Muscle layer of colon (tissue), 2 donors: ENCODE measurements around the gene FAM217B.

Source experiments
- H3K27ac ChIP-seq: one replicate; pipeline ENCODE4 v1.7.0; 2013; ENCODE audit warnings: low read depth, mild to moderate bottlenecking, low read length, moderate library complexity
- H3K27me3 ChIP-seq, 2 donors: one replicate each; pipeline ENCODE4 v1.7.0; 2013; ENCODE audit warnings: low read length in 2 of 2, mild to moderate bottlenecking in 2 of 2; ENCODE audit not compliant: insufficient read depth in 2 of 2, control insufficient read depth in 1 of 2
- H3K36me3 ChIP-seq: one replicate; pipeline ENCODE4 v1.7.0; 2013; ENCODE audit warnings: mild to moderate bottlenecking, low read length; ENCODE audit not compliant: insufficient read depth
- H3K4me1 ChIP-seq: one replicate; pipeline ENCODE4 v1.7.0; 2013; ENCODE audit warnings: mild to moderate bottlenecking, low read length; ENCODE audit not compliant: insufficient read depth
- H3K4me3 ChIP-seq, 2 donors: one replicate each; pipeline ENCODE4 v1.7.0; 2013; ENCODE audit warnings: low read length in 2 of 2, low read depth in 1 of 2, mild to moderate bottlenecking in 1 of 2, moderate library complexity in 1 of 2
- H3K9ac ChIP-seq: one replicate; pipeline ENCODE4 v1.7.0; 2013; ENCODE audit warnings: low read length
- H3K9me3 ChIP-seq: one replicate; pipeline ENCODE4 v1.7.0; 2013; ENCODE audit warnings: mild to moderate bottlenecking, low read length
- donor health status: abdominal sarcoma.
- donor health status: Adenocarcinoma of cecum.

Gene FAM217B, protein sequence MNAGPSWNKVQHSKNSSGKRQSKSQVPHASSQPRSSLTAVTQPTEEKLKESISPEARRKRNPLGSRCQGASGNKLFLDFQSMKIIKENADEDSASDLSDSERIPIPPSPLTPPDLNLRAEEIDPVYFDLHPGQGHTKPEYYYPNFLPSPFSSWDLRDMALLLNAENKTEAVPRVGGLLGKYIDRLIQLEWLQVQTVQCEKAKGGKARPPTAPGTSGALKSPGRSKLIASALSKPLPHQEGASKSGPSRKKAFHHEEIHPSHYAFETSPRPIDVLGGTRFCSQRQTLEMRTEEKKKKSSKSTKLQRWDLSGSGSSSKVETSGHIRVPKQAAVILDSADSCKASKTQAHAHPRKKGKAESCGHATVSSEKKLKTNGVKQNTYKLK

DNA sequence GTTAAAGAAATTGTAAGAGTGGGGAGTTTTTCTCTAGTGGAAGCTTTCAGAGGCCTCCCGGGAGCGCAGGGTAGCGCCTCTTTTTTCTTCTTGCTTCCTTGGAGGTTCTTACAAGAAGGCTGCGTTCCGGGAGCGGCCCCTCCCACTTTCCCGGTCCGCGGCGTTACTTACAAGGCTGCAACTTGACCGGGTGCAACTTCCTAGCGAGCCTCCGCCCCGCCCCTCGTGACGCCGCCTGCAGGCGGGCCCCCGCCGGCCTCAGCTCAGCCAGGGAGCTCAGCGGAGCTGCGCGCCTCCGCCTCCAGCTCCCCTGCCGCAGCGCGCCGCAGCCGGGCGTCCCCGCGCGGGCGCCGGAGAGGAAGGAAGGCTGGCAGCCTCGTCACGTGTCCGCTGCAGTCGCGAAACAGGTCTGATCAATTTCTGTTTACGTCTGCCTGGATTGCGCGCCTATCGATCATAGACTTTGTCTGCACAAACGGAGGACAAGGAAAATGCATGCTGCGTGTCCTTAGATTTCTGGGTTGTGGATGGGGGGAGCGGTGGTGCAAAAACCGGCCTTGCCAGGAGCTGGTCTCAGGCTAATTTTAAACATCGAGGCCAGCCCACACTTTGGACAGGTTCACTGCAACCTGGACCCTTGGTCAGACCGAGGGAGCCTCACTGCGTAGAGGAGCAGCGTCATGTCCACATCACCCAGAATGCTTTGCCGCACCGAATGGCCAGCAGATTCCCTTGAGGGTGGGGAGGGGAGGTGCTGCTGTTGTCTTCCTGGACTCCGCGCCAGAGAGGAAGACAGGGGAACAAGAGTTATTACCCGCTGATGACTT is at the start of gene FAM217B, which contains the start of gene PPP1R3D:
Gene FAM217B, plus strand, starts transcription at position 261 of the 827 bp plus-strand sequence. CDS start 3,555 bp downstream, outside the sequence.
Gene PPP1R3D, minus strand, starts transcription at position 177 of the 827 bp plus-strand sequence. CDS start 374 bp downstream, outside the sequence.
- Histone ChIP-seq H3K9me3 (no peaks in the 10 kb centered on the region), H3K36me3 (peaks cover 30% of the 10 kb centered on the region), H3K27me3 (no peaks in the 10 kb centered on the region), H3K27ac (peak within 1 kb of the TSS; percentile 100), H3K9ac (peak within 1 kb of the TSS; percentile 67), H3K4me1 (peaks cover 58% of the 10 kb centered on the region), H3K4me3 (peak within 1 kb of the TSS; percentile 61 to 72)

DNA sequence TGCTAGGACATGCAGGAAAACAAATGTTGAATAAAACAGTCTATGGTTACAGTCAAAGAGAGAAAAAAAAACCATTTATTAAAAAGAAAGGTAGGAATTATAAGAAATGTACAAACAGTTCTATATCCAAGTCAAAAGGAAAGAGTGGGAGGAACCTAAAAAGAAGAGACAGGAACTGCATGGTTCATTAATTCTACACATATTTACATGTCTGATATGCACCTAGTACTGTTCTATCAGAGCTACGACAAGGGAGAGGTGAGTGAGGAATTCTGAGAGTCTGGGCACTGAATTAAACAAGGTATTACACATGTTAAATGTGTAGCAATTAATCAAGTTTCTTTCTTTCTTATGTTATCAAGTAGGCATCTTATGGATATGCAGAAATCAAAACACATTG is 48.6 kb upstream of the FAM217B start:
- H3K4me3 ChIP-seq = no peak overlapping the region
- H3K27me3 ChIP-seq = no peaks in the 10 kb centered on the region
- no peaks in the 10 kb centered on the region for H3K4me1 ChIP-seq
- H3K36me3 ChIP-seq = no peaks in the 10 kb centered on the region
- H3K9ac ChIP-seq = no peak overlapping the region
- H3K27ac ChIP-seq = no peak overlapping the region
- H3K9me3 ChIP-seq = no peaks in the 10 kb centered on the region

DNA sequence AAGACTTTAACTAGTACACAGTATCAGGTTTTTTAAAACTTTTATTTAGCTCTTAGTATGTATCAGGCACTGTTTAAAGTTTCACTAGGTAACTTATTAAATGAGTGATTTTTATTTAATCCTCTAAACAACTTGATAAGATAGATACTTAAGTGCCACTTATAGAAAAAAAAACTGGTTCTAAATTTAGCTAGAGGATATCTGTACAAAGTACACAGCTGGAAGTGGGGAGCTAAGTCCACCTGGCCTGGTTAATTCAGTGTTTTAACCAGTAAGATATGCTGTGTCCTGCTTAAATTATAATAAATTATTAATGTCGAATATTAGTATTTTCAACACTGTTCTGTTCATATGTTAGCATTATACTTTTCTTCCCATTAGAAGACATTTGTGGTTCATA is 44.3 kb upstream of the FAM217B start:
- Histone ChIP-seq H3K27me3 (no peaks in the 10 kb centered on the region), H3K4me3 (no peak overlapping the region), H3K4me1 (no peaks in the 10 kb centered on the region), H3K27ac (no peak overlapping the region), H3K9ac (no peak overlapping the region), H3K36me3 (no peaks in the 10 kb centered on the region), H3K9me3 (no peaks in the 10 kb centered on the region)

DNA sequence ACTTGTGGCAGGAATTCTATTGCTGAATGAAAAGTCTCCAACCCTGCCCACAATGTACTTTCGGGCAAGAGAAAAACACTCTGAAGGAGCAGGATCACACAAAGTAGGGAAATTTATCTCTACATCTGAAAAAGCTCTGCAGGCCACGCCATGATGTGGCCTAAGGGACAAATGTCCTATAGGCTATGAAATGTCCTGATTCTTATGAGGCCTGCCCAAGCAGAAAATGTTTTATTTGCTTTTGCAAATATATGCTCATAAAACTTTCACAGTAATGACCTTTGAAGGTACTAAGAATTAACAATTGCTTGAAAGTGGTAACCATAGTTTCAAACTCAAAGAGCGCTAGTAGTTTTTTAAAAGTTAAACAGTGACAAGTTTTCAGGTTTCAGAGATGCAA is 37.7 kb upstream of the FAM217B start:
- Histone ChIP-seq H3K4me3 (no peak overlapping the region), H3K9me3 (no peaks in the 10 kb centered on the region), H3K4me1 (no peaks in the 10 kb centered on the region), H3K27ac (no peak overlapping the region), H3K27me3 (no peaks in the 10 kb centered on the region), H3K36me3 (no peaks in the 10 kb centered on the region), H3K9ac (no peak overlapping the region)

DNA sequence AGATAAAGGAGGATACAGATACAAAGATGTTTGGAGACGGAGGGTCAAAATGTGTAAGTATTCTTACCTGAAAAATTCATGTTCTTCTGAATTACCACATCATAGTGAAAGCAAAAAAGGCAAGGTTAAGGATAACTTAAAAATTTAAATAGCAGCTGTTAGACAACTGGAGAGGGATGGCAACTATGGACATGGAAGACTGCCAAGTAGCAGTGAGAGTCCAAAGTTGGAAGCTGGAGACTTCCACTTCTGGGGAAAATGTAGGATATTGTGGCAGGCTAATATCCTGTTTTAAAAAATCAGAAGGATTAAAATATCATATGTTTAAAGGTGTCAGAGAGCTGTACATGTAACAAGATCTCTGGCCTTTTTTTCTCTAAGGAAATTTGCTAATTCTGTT is 36.6 kb upstream of the FAM217B start:
- H3K36me3 ChIP-seq = no peaks in the 10 kb centered on the region
- no peaks in the 10 kb centered on the region for H3K27me3 ChIP-seq
- H3K9me3 ChIP-seq = no peaks in the 10 kb centered on the region
- no peak overlapping the region for H3K4me3 ChIP-seq
- no peaks in the 10 kb centered on the region for H3K4me1 ChIP-seq
- H3K27ac ChIP-seq = no peak overlapping the region
- H3K9ac ChIP-seq = no peak overlapping the region

DNA sequence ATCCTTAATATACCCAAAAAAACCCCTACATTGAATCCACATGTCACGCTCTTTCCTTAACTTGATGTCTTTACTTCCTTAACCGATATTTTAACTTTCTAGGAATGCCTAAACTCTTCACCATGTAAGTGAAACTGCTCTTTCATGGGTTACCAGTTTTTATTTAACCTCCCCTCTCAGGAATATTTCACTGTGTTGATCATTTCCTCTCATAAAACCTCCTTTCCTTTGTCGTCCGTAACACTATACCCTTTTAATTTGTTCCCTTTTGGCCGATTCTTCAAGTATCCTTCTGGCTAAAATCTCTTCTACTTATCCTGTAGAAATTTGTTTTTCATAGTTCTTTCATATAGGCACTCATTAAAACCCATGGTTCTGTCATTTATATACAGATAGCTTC is 31.3 kb upstream of the FAM217B start:
- no peak overlapping the region for H3K27ac ChIP-seq
- no peak overlapping the region for H3K4me3 ChIP-seq
- no peaks in the 10 kb centered on the region for H3K36me3 ChIP-seq
- H3K9me3 ChIP-seq = no peaks in the 10 kb centered on the region
- no peak overlapping the region for H3K9ac ChIP-seq
- H3K27me3 ChIP-seq = no peaks in the 10 kb centered on the region
- no peaks in the 10 kb centered on the region for H3K4me1 ChIP-seq

DNA sequence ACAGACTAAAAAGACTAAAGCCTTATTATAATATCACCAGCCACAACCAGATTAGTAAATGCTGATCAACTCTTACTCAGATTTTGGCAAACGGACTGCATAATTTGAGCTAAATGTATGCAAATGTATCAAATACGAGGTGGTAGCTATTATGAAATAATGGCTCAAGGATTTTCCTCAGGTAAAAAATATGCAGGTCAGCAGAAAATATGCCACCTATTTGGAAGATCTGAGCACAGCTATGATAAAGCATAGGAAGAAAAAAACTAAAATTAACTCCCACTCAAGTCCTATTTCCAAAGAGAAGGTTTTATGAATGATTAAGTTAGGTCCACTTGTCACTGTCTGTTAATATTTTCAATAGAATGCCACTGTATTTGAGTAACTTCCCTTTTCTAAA is 29.1 kb upstream of the FAM217B start:
- no peaks in the 10 kb centered on the region for H3K36me3 ChIP-seq
- no peak overlapping the region for H3K27ac ChIP-seq
- H3K27me3 ChIP-seq = no peaks in the 10 kb centered on the region
- H3K4me3 ChIP-seq = no peak overlapping the region
- no peaks in the 10 kb centered on the region for H3K9me3 ChIP-seq
- H3K9ac ChIP-seq = no peak overlapping the region
- H3K4me1 ChIP-seq = no peaks in the 10 kb centered on the region

DNA sequence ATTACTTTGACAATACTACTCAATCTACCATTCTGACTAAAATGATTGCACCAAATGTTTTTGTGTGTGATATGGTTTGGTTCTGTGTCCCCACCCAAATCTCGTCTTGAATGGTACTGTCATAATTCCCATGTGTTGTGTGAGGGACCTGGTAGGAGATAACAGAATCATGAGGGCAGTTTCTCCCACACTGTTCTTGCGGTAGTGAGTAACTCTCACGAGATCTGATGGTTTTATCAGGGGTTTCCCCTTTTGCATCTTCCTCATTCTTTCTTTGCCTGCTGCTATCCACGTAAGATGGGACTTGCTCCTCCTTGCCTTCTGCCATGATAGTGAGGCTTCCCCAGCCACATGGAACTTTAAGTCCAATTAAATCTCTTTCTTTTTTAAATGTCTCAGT is 27.6 kb upstream of the FAM217B start:
- Histone ChIP-seq H3K4me1 (no peaks in the 10 kb centered on the region), H3K9me3 (no peaks in the 10 kb centered on the region), H3K36me3 (no peaks in the 10 kb centered on the region), H3K27me3 (no peaks in the 10 kb centered on the region), H3K27ac (no peak overlapping the region), H3K9ac (no peak overlapping the region), H3K4me3 (no peak overlapping the region)

DNA sequence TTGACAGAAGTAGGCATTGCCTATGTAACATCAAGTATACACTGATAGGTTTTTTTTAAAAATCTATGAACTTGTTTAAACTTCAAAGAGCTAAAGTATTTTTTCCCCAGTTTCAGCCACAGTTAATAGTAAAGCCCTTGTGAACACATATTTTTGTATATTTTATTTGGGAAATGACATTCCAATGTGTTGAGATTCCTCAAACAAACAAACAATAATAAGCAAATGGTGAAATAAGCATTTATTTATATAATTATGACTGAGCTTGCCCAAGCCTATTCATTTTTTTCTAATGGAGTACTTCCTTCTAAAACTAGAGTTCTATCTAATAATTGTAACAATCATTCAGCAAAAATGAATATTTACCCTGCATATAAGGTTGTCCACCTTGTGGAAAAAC is 19.2 kb upstream of the FAM217B start:
- H3K27me3 ChIP-seq = no peaks in the 10 kb centered on the region
- no peaks in the 10 kb centered on the region for H3K36me3 ChIP-seq
- H3K4me3 ChIP-seq = no peak overlapping the region
- no peaks in the 10 kb centered on the region for H3K9me3 ChIP-seq
- H3K9ac ChIP-seq = no peak overlapping the region
- H3K4me1 ChIP-seq = no peaks in the 10 kb centered on the region
- no peak overlapping the region for H3K27ac ChIP-seq

DNA sequence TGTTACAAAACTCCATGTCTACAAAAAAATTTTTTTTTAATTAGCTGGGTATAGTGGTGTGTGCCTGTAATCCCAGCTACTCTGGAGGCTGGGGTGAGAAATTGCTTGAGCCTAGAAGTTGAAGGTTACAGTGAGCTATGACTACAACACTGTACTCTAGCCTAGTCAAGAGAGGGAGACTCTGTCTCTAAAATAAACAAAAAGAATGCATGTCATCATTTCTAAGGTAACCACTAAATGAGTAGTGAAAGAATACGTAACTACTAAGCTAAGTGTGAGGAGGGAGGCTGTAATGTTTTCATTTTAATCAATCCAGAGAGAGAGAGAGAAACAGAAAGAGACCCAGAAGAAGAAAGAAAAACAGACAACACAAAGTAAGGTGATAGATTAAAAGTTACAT is 16.7 kb upstream of the FAM217B start:
- Histone ChIP-seq H3K36me3 (no peaks in the 10 kb centered on the region), H3K9me3 (no peaks in the 10 kb centered on the region), H3K27me3 (no peaks in the 10 kb centered on the region), H3K4me3 (no peak overlapping the region), H3K9ac (no peak overlapping the region), H3K4me1 (no peaks in the 10 kb centered on the region), H3K27ac (no peak overlapping the region)

DNA sequence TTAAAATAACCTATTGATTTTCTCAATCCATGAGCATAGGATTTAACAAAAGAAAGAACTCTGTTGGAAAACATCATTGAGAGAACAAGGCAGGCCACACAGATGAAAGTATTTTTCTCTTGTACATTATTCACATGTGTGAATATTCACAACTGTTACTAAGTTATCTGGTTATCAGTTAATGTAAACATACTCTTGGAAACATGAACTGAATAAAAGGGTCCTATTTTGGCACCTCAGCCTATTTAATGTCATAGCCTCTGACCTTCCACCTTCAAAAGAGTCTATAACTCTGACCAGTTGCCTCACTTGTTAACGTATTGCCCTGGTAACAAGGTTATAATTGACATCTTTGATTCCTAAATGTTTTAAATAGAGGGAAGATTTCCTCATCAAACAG is 14.8 kb upstream of the FAM217B start:
- H3K27me3 ChIP-seq = no peaks in the 10 kb centered on the region
- no peaks in the 10 kb centered on the region for H3K4me1 ChIP-seq
- H3K27ac ChIP-seq = no peak overlapping the region
- H3K9ac ChIP-seq = no peak overlapping the region
- no peak overlapping the region for H3K4me3 ChIP-seq
- H3K9me3 ChIP-seq = no peaks in the 10 kb centered on the region
- no peaks in the 10 kb centered on the region for H3K36me3 ChIP-seq
